ENCODE data around the gene MVK.

The MVK gene

GRCh38 chr12:109583733-109584132, 10.1 kb downstream of the MVK start:
- no peak for TF ChIP-seq CTCF (conservative IDR thresholded peaks at IDR 0.05; ENCODE audit: low read length)
- TF ChIP-seq EZH2phosphoT487 (IDR thresholded peaks at IDR 0.05; ENCODE audit: borderline replicate concordance) = no peak
- no peaks in the 10 kb centered on the region for H3K9me2 ChIP-seq (replicated peaks; ENCODE audit: low read depth, low read length)
- no peaks in the 10 kb centered on the region for H3K4me1 ChIP-seq (ENCODE audit: insufficient read depth, low read length, poor library complexity, severe bottlenecking)
- H3K27me3 ChIP-seq (ENCODE audit: insufficient read depth, low read length, poor library complexity, severe bottlenecking) = no peaks in the 10 kb centered on the region
- H3K4me3 ChIP-seq (ENCODE audit: low read length, poor library complexity, severe bottlenecking) = no peak overlapping the region
- H3K36me3 ChIP-seq (ENCODE audit: insufficient read depth, low read length) = peaks cover 51% of the 10 kb centered on the region; the same call in 1 of the 2 replicates
- no peak overlapping the region for H3K4me2 ChIP-seq (ENCODE audit: low read depth, low read length, poor library complexity, severe bottlenecking)
- H3K9me3 ChIP-seq (ENCODE audit: insufficient read depth, low read depth, low read length) = no peaks in the 10 kb centered on the region
- no peaks in the 10 kb centered on the region for H3F3A ChIP-seq (ENCODE audit: low read depth)
- H3K9ac ChIP-seq (ENCODE audit: low read depth, low read length, poor library complexity, severe bottlenecking) = no peak overlapping the region
- no peaks in the 10 kb centered on the region for H3K79me2 ChIP-seq (ENCODE audit: insufficient read depth, low read length)
- H4K20me1 ChIP-seq (ENCODE audit: insufficient read depth, low read length, poor library complexity, severe bottlenecking) = no peaks in the 10 kb centered on the region
- H2AFZ ChIP-seq (ENCODE audit: low read length) = no peak overlapping the region

GRCh38 chr12:109586385-109587296, 13.0 kb downstream of the MVK start:
- H3K4me1 ChIP-seq (ENCODE audit: insufficient read depth, low read length, poor library complexity, severe bottlenecking) = no peaks in the 10 kb centered on the region
- no peak overlapping the region for H3K4me3 ChIP-seq (ENCODE audit: low read length, poor library complexity, severe bottlenecking)
- no peaks in the 10 kb centered on the region for H3K27me3 ChIP-seq (ENCODE audit: insufficient read depth, low read length, poor library complexity, severe bottlenecking)
- no peaks in the 10 kb centered on the region for H4K20me1 ChIP-seq (ENCODE audit: insufficient read depth, low read length, poor library complexity, severe bottlenecking)
- no peaks in the 10 kb centered on the region for H3K79me2 ChIP-seq (ENCODE audit: insufficient read depth, low read length)
- no peaks in the 10 kb centered on the region for H3K9me2 ChIP-seq (replicated peaks; ENCODE audit: low read depth, low read length)
- H3K36me3 ChIP-seq (ENCODE audit: insufficient read depth, low read length) = peaks cover 34% of the 10 kb centered on the region; the same call in 1 of the 2 replicates
- H3F3A ChIP-seq (ENCODE audit: low read depth) = no peaks in the 10 kb centered on the region
- TF ChIP-seq CTCF (conservative IDR thresholded peaks at IDR 0.05; ENCODE audit: low read length) (no peak), EZH2phosphoT487 (IDR thresholded peaks at IDR 0.05; ENCODE audit: borderline replicate concordance) (no peak)
- H3K9ac ChIP-seq (ENCODE audit: low read depth, low read length, poor library complexity, severe bottlenecking) = no peak overlapping the region
- no peaks in the 10 kb centered on the region for H3K9me3 ChIP-seq (ENCODE audit: insufficient read depth, low read depth, low read length)
- no peak overlapping the region for H2AFZ ChIP-seq (ENCODE audit: low read length)
- H3K4me2 ChIP-seq (ENCODE audit: low read depth, low read length, poor library complexity, severe bottlenecking) = no peak overlapping the region

- no peaks in the 10 kb centered on the region for H3K4me1 ChIP-seq (ENCODE audit: insufficient read depth, low read length, poor library complexity, severe bottlenecking)
- H2AFZ ChIP-seq (ENCODE audit: low read length) = no peak overlapping the region
- H3F3A ChIP-seq (ENCODE audit: low read depth) = no peaks in the 10 kb centered on the region
- no peak overlapping the region for H3K4me3 ChIP-seq (ENCODE audit: low read length, poor library complexity, severe bottlenecking)
- no peaks in the 10 kb centered on the region for H3K79me2 ChIP-seq (ENCODE audit: insufficient read depth, low read length)
- peaks cover 31% of the 10 kb centered on the region; the same call in 1 of the 2 replicates for H3K36me3 ChIP-seq (ENCODE audit: insufficient read depth, low read length)
- no peak for TF ChIP-seq EZH2phosphoT487 (IDR thresholded peaks at IDR 0.05; ENCODE audit: borderline replicate concordance)
- no peak overlapping the region for H3K9ac ChIP-seq (ENCODE audit: low read depth, low read length, poor library complexity, severe bottlenecking)
- no peaks in the 10 kb centered on the region for H3K9me2 ChIP-seq (replicated peaks; ENCODE audit: low read depth, low read length)
- no peaks in the 10 kb centered on the region for H3K9me3 ChIP-seq (ENCODE audit: insufficient read depth, low read depth, low read length)
- H3K27me3 ChIP-seq (ENCODE audit: insufficient read depth, low read length, poor library complexity, severe bottlenecking) = no peaks in the 10 kb centered on the region
- peaks cover 3% of the 10 kb centered on the region for H4K20me1 ChIP-seq (ENCODE audit: insufficient read depth, low read length, poor library complexity, severe bottlenecking)
- H3K4me2 ChIP-seq (ENCODE audit: low read depth, low read length, poor library complexity, severe bottlenecking) = no peak overlapping the region
Measured at GRCh38 chr12:109587921-109588320, 14.3 kb downstream of the MVK start.
